ENCODE results near the gene ZDHHC11B.

The ZDHHC11B gene

GRCh38 chr5:761854-762710 is 22.4 kb downstream of the ZDHHC11B start:
- Histone ChIP-seq H3K4me2 (no peak overlapping the region), H3K36me3 (ENCODE audit: insufficient read depth) (no peaks in the 10 kb centered on the region), H3K27ac (no peak overlapping the region), H3K4me1 (ENCODE audit: low read depth, poor library complexity, severe bottlenecking) (no peaks in the 10 kb centered on the region), H3K79me2 (ENCODE audit: insufficient read depth, low read depth) (no peaks in the 10 kb centered on the region), H3K4me3 (IDR thresholded peaks at IDR 0.05; ENCODE audit: insufficient read depth, low read depth, low read length) (no peak overlapping the region), H4K20me1 (ENCODE audit: insufficient read depth) (no peaks in the 10 kb centered on the region), H3K27me3 (ENCODE audit: insufficient read depth, low read depth) (no peaks in the 10 kb centered on the region), H2AFZ (ENCODE audit: low read depth) (no peak overlapping the region), H3K9ac (no peak overlapping the region)
- no peak for TF ChIP-seq CTCF (conservative IDR thresholded peaks at IDR 0.05; ENCODE audit: low read depth, low read length)

DNA sequence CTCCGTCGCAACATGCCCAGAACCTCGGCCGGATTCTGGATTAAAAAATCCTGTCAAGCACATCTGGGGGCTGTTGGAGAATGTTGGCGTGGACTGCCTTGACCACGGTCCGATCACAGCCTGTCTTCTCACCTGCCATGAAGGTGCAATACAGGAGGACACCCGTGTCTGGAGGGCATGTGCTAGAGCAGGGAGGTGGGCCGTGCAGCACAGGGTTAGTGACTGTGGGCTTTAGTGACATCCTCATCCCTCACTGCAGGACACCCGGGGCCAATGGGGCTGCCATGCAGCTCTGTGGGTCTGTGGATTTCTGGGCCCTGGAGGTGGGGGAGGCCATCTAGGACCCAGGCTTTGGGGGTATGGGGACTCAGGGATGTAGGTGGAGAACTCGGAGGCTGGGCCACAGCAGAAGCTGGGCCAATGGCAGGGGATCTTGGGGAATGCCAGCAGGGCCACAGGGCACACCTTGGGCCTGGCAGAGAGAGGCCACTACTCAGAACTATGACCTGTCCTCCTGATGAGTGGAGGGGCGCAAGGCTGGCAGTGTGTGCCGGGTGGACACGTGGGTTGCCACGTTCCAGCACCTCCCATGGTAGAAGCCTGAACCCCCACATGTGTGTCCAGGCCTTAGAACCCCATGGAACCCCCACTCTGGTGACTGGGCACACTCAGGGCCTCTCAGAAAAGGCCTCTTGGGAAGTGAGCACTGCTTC is 23.3 kb downstream of the ZDHHC11B start:
- H3K9ac ChIP-seq, result no peak overlapping the region
- H3K27me3 ChIP-seq (ENCODE audit: insufficient read depth, low read depth), result no peaks in the 10 kb centered on the region
- H2AFZ ChIP-seq (ENCODE audit: low read depth), result no peak overlapping the region
- H3K4me2 ChIP-seq, result no peak overlapping the region
- H3K36me3 ChIP-seq (ENCODE audit: insufficient read depth), result no peaks in the 10 kb centered on the region
- H3K4me1 ChIP-seq (ENCODE audit: low read depth, poor library complexity, severe bottlenecking), result no peaks in the 10 kb centered on the region
- H3K27ac ChIP-seq, result no peak overlapping the region
- H4K20me1 ChIP-seq (ENCODE audit: insufficient read depth), result no peaks in the 10 kb centered on the region
- no peaks in the 10 kb centered on the region for H3K79me2 ChIP-seq (ENCODE audit: insufficient read depth, low read depth)
- no peak overlapping the region for H3K4me3 ChIP-seq (IDR thresholded peaks at IDR 0.05; ENCODE audit: insufficient read depth, low read depth, low read length)
- no peak for TF ChIP-seq CTCF (conservative IDR thresholded peaks at IDR 0.05; ENCODE audit: low read depth, low read length)

DNA sequence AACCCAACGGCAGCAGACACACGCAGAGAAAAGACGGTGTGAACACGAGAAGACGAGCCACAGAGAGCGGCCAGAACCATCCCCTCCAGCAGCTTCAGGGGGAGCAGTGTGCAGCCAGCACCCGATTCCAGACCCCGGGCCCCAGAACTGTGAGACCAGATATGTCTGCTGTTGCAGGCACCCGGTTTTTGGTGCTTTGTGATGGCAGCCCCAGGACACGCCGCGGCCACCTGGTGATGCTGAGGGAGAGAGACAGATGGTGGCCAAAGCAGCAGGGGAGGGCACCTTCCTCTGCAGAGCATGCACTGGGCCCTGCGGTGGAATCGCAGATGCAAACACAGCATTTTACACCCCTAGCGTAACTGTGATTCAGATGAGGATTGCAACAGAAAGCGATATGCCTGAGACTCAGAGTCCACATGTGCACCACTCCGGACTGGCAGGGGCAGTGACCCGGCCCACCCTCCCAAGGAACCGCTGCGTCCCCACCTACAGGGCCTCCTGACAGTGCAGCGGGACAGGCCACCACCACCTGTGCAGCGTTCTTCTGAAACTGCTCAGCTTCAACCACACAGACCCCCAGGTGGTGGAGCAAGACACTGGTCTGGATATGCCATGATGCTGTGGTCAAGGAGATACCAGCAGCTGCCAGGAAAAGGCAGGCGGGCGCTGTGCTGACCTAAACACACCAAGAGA is 24.0 kb downstream of the ZDHHC11B start:
- no peaks in the 10 kb centered on the region for H3K79me2 ChIP-seq (ENCODE audit: insufficient read depth, low read depth)
- no peak overlapping the region for H3K4me3 ChIP-seq (IDR thresholded peaks at IDR 0.05; ENCODE audit: insufficient read depth, low read depth, low read length)
- H3K4me1 ChIP-seq (ENCODE audit: low read depth, poor library complexity, severe bottlenecking), result no peaks in the 10 kb centered on the region
- H2AFZ ChIP-seq (ENCODE audit: low read depth), result no peak overlapping the region
- H3K4me2 ChIP-seq, result no peak overlapping the region
- no peak overlapping the region for H3K9ac ChIP-seq
- H3K27ac ChIP-seq, result no peak overlapping the region
- TF ChIP-seq CTCF (conservative IDR thresholded peaks at IDR 0.05; ENCODE audit: low read depth, low read length), result no peak
- no peaks in the 10 kb centered on the region for H3K27me3 ChIP-seq (ENCODE audit: insufficient read depth, low read depth)
- H3K36me3 ChIP-seq (ENCODE audit: insufficient read depth), result no peaks in the 10 kb centered on the region
- no peaks in the 10 kb centered on the region for H4K20me1 ChIP-seq (ENCODE audit: insufficient read depth)

DNA sequence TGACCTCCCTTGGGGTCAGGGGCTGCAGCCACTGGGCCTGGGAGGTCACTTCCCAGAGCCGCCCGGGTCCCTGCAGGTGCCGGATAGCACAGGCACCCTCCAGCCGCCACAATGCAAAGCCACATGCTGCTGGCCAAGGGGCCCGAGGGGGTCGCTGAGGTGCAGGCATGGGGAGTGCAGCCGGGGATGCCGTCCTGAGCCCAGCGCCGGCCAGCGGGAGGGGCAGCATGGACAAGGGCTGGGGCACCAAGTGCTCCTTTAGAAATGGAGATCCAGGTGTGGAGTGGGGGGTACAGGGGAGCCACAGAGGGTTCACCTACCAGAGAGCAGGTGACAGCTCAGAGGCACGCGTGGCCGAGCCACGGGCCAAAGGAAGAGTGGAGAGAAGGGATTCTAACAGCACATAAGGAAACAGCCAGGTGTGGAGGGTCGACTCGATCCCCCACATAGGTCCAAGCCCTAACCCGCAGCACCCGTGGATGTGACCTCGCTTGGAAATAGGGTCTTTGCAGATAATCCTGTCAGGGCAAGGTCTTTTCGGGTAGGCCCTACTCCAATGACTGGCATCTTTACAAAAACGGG is 24.7 kb downstream of the ZDHHC11B start:
- TF ChIP-seq CTCF (conservative IDR thresholded peaks at IDR 0.05; ENCODE audit: low read depth, low read length), result no peak
- Histone ChIP-seq H3K27me3 (ENCODE audit: insufficient read depth, low read depth) (no peaks in the 10 kb centered on the region), H2AFZ (ENCODE audit: low read depth) (no peak overlapping the region), H3K4me3 (IDR thresholded peaks at IDR 0.05; ENCODE audit: insufficient read depth, low read depth, low read length) (no peak overlapping the region), H3K4me1 (ENCODE audit: low read depth, poor library complexity, severe bottlenecking) (no peaks in the 10 kb centered on the region), H3K36me3 (ENCODE audit: insufficient read depth) (no peaks in the 10 kb centered on the region), H3K79me2 (ENCODE audit: insufficient read depth, low read depth) (no peaks in the 10 kb centered on the region), H3K9ac (no peak overlapping the region), H3K27ac (no peak overlapping the region), H3K4me2 (no peak overlapping the region), H4K20me1 (ENCODE audit: insufficient read depth) (no peaks in the 10 kb centered on the region)

Measured in KMS-11 (cell line).